Left hindlimb (tissue), 1 donor: ENCODE measurements around the gene MCM3AP.
"Not testable (repeated sequence)": the region's sequence is repeated elsewhere in the genome, so short reads cannot be mapped to it uniquely, and the experiment has no call there.

Experiments
- DNase-seq: peaks from one replicate; pipeline ENCODE4 v3.0.0-alpha.2; 2018

The MCM3AP gene

DNA sequence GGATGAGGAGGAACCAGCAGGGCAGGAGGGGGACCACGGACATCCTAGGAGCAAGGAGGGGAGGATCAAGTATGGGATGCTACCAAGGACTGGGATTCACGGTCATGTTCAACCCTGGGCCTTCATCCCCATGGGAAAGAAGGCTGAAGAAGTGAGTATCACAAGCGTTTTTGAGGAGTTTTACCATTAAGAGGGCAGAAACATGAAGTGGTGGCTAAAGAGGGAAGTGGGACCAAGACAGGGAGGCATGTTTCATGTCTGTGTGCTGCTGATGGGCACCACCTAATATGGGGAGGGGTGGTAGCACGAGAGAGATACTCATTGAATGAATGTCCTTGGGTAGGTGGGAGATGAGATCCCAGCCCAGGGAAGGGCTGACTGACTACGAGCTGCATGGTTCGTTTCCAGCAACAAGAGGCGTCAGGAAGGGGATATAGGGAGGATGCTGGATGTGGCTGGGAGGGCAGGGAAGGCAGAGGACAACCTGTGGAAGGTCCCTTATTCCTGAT, 45.5 kb downstream of the MCM3AP start:
- DNase-seq, result no peak

DNA sequence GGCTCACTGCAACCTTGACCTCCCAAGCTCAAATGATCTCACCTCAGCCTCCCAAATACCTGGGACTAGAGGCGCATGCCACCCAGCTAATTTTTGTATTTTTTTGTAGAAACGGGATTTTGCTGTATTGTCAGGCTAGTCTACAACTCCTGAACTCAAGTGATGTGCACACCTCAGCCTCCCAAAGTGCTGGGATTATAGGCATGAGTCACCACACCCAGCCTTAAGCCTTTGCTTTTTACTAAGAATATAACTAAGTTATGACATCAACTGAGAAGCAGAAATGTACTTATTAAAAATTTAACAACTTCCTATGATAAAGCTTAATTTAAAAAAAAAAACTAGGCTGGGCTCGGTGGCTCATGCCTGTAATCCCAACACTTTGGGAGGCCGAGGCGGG, 47.9 kb downstream of the MCM3AP start:
- DNase-seq, result no peak

DNA sequence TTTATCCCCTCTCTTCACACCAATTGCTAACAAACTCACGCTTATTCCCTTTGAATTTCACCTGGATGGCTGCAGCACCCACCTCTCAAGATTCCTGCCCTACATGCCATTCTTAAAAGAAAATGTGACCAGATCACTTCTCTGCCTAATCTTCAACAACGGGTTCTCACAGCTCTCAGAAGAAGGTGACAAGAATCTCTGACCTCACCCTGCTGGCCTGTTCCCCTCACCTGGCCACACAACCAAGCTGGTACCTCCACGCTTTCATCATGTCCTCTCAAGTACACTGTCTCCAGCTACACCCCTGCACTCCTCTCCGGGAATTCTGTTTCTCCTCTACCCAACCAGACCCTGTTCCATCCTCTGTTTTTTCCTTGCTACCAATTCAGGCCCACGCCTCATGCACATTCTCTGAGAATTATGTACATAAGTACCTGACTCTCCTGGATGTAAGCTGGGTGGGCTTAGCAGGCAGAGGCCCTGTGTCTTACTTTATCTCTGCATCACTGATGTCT, 50.9 kb downstream of the MCM3AP start:
- DNase-seq, result no peak

DNA sequence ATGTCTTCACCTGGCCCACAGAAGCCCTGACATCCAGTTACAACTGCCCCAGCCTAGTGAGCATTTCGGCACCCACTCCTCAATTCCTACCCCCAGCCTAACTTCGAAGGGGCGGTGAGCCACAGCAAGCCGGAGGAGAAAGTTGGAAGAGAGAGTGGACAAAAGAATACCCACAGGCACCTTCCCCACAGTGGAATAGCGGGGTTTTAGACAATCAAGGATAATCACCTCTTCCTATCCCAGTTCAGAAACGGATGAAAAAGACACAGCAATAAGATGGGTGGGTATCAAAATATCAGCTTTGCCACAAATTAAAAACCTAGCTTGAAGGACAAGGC, 55.5 kb downstream of the MCM3AP start:
- DNase-seq, result no peak

DNA sequence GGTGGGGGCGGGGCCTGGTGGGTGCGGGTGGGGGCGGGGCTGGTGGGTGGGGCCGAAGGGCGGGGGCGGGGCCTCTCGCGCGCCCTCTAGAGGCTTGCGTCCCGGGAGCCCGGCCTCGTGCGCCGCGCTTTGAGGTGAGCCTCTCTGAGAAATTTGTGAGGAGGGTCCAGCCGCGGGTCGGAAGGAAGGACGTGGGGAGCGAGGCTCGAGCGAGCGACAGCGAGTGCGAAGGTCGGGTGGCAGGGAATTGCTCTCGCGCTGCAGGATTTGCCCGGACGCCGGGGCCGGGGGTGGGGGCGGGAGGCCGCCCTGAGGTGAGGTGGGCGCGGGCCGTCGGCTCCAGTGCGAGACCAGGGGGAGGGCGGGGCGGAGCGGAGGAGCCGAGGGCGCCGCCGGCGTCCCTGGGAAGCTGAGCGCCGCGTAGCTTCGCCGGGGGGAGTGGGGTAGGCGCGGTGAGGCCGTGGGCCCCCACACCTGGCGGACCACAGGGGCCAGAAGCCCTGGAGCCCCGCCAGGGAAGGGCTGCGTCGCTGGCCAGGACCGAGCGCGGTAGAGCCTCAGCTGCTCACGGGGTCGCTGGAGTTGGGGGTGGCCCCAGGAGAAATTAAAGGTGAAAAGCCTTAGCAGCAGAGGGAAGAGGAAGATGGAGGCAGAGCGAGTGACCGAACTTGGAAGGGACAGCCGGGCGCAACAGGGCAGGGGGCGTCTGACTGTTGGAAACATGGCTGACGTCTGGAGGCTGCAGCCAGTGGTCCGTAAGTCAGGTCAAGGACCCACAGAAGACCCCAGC, 56.1 kb downstream of the MCM3AP start:
- no peak for DNase-seq

DNA sequence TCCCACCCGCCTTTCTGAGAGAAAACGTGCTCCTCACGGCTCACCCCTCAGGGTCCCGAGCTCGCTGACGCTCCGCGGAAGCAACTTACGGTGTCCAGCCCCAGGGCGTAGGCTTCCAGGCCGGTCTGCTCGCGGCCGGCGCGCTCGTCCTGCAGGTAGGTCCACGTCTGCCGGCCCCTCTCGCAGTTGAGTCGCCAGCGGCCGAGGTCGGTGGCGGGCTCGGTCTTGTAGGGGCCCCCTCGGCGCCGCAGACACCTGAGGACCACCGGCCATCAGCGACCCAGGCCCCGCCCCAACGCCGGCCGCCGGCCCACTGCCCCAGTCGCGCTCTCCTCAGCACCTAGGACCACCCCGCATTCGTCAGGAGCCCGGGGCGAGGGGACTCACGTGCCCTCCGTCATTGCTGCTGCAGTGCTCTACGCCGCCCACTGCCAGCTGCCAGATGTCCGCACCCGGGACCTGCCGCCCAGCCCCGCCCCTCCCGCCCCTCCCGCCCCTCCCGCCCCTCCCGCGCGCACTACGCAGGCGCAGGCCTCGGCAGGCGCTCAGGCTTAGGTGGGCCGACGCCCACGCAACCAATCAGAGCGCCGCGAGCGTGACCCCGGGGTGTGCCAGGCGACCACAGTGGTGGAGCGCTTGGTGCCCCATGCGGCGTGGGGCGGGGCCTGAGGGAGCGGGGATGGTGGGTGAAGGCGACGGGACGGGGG, 56.9 kb downstream of the MCM3AP start, which contains the start of gene LSS:
TSS of gene LSS (minus strand) at position 430 of the 707 bp plus-strand sequence. CDS start at position 401, 29 bp downstream.
- DNase-seq, result peak; percentile 97

DNA sequence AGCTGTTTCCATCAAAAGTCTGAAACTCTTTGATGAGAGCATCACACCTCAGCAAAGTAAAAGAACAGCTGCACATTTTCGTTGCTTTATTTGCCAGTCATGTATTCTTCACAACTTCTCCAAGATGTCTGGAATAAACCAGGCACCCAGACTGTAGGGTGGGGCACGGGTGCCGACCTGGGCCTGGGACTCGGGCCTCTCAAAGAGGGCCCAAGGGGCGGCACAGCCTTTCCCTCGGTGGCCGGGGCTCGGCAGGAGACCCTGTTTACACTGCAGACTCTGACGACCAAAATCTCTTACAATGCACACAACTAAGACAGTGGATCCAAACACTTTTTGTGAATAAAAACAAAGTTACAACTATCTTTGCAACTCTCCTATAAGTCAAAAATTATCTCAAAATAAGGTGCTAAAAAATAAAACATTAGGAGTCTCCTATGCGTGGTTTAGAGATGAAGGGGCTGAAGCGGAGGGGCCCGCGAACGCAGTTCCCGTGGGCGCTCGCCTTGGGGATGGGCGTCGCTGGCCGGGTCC, 57.5 kb downstream of the MCM3AP start:
- DNase-seq, result no peak

DNA sequence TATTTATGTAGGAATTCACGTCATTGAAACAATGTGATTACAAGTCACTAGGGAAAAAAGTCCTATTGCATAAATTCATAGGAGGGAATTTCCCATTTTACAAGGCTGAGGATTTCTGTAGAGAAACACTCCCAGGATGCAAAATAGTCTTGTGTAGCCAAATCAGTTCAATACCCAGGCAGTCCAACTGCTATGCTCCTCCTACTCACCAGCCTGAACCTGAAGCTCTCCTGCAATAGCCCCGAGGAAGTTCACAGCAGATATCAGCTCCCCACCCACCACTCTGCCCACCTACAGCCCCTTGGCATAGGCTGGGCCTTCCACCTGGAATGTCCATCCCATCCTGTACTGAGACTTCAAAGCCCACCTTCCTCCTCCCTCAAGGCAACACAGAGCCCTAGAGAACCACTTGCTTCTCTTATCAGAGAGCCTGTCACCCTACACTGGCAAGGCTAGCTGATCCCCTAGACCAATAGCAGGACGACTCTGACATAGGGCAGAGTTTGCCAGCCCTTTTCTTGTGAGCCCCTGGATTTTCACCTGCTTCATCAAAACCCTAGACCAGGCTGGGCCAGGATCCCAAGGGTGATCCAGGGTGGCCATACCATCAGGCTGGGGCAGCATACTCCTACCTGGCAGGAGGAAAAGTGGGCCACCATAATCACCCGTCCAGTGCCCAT, 58.4 kb downstream of the MCM3AP start:
- no peak for DNase-seq

DNA sequence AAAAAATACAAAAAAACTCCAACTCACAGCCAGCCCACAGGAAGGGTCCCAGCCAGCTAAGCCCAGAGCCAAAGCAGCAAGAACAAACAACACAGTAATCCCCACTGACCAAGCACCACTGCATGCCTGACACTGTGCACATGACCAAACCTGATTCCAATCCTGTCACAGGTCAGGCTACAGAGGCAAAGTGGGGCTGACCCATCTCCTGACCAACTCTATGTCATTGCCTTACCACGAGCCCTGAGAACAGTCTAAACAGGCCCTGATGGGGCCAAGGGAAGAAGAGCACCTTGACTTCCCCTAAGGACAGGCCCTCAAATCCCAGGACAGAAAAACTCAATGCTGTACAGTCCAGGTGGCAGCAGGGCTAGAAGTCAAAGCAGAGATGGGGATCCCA, 59.3 kb downstream of the MCM3AP start:
- no peak for DNase-seq

DNA sequence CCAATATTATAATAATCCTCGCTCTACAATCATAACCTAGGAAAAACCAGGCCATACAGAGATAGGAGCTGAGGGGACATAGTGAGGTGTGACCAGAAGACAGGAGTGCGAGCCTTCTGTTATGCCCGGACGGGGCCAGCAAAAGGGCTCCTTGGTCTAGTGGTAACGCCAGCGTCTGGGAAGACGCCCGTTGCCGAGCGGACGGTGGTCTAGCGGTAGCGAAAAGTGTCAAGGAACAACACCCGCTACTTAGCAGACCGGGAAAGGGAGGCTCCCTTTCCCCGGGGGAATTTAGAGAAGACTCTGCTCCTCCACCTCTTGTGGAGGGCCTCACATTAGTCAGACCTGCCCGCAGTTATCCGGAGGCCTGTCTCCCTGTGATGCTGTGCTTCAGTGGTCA, 61.8 kb downstream of the MCM3AP start:
- not testable (repeated sequence) for DNase-seq

DNA sequence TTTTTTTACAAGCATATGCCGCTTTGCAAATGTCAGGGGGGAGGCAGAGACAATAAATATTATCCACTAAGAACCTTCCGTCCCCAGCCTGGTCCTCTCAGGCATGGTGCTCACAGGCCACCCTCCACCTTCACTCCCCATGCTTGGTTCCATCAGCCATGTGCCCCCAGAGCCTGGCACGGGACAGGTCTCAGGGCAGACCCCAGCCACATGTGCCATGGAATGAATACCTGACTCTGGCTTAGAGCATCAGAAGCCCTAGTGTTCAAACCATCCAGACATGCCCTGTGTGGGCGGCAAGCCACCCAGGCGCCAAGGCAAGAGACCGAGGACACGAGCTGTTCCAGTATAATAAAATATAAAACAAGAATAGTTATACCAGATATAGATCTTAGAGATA, 62.2 kb downstream of the MCM3AP start:
- no peak for DNase-seq

DNA sequence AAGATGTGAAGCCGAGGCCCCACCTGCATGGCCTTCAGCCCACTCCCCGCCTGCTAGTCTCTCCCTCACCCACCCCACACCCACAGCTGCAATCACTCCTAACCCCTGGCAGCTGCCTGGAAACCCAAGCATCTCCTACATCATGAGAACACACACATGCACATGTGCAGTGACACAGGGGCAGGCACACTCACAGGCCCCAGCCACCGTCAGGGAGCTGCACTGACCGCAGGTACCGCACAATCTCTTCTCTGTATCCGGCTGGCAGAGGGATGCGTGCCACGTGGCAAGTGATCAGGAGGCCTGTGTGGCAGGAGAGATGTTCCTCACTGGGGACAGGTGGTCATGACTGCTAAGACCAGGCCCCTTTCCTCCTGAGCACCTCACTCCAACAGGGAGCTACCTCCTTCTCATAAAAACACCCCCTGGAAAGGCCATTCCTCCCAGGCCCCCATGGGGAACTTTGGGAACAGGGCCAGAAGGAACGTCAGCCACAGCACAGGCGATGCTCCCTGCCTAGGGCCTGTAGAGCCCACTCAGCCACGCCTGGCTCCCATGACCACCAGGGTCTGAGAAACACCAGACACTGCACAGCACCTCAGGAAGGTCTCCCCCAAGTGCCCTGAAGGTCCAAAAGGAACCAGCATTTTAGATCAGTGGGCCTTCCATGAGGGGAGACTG, 62.8 kb downstream of the MCM3AP start:
- DNase-seq, result no peak

DNA sequence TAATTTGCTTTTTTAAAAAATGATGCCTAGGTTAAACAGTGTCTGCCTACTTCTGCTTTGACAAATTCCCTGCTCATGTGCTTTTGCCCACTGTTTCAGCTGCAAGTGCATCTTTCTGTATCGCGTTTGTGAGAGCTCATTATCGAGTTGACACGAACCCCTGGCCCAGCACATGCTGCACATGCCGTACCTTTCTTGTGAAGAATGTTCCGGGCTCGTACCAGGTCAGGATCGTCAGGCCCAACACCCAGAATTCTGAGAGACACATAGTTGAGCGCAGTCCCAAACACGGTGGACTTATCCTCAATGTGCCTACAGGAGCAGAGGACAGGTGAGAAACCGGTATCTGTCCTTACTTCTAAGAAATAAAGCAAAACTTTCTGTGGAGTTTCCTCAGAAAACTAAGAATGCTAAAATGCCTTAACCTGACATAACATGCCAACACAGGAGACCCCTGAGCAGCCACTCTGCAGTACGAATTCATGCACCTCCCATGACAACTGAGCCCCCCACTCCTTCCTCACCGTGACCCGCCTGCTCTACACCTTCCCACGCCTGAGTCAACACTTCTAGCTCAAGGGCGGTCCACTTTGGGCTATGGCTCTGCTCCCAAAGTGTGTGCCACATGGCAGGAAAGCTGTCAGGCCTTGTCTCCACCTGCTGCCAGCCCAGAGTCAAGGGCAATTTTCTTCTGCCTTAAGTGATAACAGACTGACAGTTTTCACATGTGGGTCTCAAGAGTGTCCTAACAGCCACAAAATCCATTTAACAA, 63.6 kb downstream of the MCM3AP start:
- no peak for DNase-seq

DNA sequence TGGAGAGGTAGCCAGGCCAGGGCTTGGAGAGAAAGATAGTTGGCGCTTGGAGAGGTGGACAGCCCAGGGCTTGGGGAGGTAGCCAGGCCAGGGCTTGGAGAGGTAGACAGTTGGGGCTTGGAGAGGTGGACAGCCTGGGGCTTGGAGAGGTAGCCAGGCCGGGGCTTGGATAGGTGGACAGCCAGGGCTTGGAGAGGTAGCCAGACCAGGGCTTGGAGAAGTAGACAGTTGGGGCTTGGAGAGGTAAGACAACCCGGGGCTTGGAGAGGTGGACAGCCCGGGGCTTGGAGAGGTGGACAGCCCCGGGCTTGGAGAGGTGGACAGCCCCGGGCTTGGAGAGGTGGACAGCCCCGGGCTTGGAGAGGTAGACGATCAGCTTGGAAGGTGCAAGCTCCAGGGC, 64.6 kb downstream of the MCM3AP start:
- no peak for DNase-seq

DNA sequence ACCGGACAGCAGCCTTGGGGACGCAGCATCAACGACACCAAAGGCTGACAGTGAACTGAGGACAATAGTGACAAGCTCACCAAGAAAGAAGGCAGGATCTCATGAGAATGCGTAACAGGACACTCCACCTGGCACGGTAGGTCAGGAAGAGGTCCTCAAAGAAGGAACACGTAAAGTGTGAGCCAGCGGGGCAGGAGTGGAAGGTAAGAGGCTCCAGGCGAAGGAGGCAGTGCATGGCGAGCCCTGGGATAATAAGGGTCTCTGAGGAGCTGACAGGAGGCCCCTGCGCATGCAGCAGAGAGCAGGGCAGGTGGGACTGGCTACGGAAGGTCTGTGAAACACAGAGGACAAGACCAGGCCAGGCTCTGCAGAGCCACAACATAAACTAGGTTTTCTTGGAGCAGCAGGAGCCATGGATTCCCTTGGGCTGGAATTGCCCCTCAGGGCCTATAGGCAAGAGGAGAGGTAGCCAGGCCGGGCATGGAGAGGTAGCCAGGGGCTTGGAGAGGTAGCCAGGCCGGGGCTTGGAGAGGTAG, 65.1 kb downstream of the MCM3AP start:
- DNase-seq, result no peak

DNA sequence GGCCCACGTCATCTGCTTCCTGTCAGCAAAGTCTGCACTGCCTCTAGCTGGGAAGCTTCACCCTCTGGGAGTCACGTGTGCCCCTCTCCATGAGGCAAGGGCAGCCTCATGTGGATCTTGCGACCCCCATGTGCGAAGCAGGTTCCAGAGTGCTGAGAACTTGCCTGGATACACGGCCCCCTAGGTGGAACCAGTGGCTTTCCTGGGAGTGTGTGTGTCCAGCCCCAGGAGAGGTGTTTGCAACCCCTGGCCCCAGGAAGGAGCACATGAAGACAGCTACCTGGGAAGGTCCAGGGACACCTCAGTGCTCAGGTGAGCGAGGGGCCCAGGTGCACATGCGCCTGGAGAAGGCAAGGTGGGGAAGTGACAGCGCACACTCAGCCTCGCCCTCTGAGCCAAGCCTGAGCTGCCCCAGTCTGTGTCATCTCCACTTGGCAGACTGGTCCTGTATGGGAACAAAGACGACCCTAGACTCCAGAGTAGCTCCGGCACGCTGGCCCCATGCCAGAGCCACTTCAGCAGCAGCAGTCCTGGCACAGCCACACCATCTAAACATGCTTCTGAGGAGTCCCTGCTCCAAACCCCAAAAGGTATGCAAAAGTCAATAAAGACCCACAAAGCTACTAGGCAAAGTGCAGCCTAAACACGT, 65.7 kb downstream of the MCM3AP start:
- DNase-seq, result no peak

DNA sequence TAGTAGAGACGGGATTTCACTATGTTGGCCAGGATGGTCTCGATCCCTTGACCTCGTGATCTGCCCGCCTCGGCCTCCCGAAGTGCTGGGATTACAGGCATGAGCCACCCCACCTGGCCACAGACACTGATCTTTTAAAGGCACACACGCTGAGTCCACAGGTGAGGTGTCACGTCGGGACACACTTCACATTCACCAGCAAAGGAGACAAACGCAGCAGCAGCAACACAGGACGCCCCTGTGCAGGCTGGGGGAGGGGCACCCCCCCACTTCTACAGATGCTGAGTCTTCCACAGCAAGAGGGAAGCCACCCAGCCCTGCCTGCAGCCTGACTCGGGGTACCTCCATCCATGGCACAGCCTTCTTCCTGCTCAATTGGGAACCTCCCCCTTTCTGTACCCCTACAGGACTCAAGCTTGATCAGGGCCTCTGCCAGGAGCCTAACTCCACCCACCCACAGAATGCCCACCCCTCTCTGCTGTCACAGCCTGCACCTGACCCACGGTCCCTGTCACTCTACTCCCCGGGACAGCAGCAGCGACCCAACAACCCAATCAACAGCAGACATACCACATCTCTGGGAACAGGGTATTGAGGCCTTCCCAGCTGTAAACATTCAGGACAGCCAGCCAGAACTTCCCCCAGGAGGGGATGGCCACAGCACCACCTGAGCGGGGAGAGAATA, 66.4 kb downstream of the MCM3AP start:
- DNase-seq, result no peak

DNA sequence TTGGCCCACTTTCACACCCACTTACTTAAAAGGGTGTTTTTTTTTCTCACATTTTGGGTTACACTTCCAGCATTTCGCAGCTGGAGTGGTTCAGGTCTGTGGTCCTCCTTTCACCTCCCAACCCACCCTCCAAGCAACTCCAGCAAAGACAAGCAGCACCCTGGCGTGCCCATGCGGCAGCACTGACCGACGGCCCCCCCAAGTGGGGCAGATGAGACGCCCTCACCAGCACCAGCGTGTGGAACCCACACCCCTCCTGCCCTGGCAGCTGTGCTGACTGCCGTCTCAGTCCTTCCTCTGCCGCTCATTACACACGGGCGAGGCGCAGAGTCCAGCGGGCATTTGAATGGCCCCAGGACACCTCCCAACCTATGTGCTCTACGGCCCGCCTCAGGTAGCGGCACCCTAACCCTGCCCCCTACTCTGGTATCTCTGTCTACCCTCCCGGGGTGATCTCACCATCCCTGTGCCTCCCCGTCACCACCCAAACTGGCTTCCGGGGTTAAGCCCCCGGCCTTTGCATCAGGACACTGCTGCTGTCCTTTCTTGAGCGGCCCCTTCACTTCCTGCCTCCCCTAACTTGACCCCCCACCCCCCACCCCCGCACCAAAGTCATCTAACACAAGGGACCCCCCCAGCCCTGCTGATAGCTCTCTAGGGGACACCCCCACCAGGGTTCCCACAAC, 67.8 kb downstream of the MCM3AP start:
- DNase-seq, result no peak

DNA sequence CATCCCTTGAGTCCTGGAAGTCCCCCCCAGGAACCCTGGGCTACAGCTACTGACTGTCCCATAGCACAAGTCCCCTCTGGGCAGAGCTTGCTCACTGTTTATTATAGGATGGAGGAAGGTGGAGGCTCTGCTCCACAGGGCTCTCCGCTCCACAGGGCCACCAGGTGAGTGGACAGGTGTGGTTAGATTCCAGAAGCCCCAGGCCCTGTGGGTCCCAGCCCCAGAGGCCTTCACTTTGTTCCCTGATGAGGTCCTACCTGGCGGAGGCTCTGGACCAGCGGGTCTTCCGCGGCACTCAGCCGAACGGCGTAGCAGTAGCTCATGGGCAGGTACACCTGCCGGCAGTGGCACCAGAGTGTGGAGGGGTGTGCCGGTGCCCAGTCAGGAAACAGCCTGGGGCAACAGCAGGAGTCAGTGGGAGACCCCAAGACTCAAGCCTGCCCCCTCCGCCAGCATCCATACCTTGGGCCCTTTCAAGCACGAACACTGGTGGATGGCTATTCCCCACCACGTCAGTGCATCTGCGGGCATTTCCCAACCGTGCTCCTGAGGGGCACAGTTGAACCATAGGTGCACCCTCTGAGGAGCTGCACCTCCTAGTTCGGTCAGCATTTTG, 69.2 kb downstream of the MCM3AP start:
- DNase-seq, result no peak
